NCI-H2029 treated with DMSO at 0.1 percent for 48 hours (cell line): ENCODE measurements around the gene HTR1D.

Experiments used
- DNase-seq: peaks from one replicate; lab custom pipeline; 2025; lab: John Stamatoyannopoulos, UW

The HTR1D gene

GRCh38 chr1:23184212-23184934, 32.9 kb downstream of the HTR1D start:
- DNase-seq, result peak; percentile 20

GRCh38 chr1:23179862-23180261, 37.4 kb downstream of the HTR1D start:
- no peak for DNase-seq

DNA sequence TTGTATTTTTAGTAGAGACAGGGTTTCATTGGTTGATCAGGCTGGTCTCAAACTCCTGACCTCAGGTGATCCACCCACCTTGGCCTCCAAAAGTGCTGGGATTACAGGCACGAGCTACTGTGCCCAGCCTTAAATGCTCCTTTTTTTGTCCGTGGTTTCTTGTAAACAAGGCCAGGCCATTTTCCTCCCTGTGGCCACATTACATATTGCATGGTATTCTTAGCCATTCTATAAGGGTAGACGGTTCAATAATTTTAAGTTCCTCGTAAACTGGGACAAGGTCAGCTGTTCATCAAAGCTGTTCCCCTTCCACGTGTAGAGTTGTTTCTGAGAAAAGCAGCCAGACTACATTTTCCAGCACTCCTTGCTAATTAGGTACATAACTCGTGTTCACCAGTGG, 38.4 kb downstream of the HTR1D start:
- no peak for DNase-seq

- no peak for DNase-seq
Measured at GRCh38 chr1:23178414-23178813, 38.9 kb downstream of the HTR1D start.

- DNase-seq, result peak; percentile 41
Measured at GRCh38 chr1:23177438-23178380, 39.6 kb downstream of the HTR1D start.

- no peak for DNase-seq
Measured at GRCh38 chr1:23177031-23177430, 40.3 kb downstream of the HTR1D start.

- no peak for DNase-seq
Measured at GRCh38 chr1:23174426-23175110, 42.7 kb downstream of the HTR1D start.

- no peak for DNase-seq
Measured at GRCh38 chr1:23171181-23171755, 46.0 kb downstream of the HTR1D start.

- no peak for DNase-seq
Measured at GRCh38 chr1:23169727-23170335, 47.5 kb downstream of the HTR1D start.

- no peak for DNase-seq
Measured at GRCh38 chr1:23169195-23169575, 48.1 kb downstream of the HTR1D start.

GRCh38 chr1:23168445-23169194, 48.7 kb downstream of the HTR1D start, which contains the start of gene LUZP1:
Gene LUZP1, minus strand, starts transcription at chr1:23168856.
- peak; percentile 35 for DNase-seq

GRCh38 chr1:23168079-23168444, 49.2 kb downstream of the HTR1D start:
- DNase-seq, result no peak

GRCh38 chr1:23167353-23168078, 49.8 kb downstream of the HTR1D start:
- DNase-seq, result no peak

- no peak for DNase-seq
Measured at GRCh38 chr1:23166854-23167253, 50.4 kb downstream of the HTR1D start.

GRCh38 chr1:23163395-23163794, 53.9 kb downstream of the HTR1D start:
- DNase-seq, result no peak

- no peak for DNase-seq
Measured at GRCh38 chr1:23159963-23160877, 57.1 kb downstream of the HTR1D start.

DNA sequence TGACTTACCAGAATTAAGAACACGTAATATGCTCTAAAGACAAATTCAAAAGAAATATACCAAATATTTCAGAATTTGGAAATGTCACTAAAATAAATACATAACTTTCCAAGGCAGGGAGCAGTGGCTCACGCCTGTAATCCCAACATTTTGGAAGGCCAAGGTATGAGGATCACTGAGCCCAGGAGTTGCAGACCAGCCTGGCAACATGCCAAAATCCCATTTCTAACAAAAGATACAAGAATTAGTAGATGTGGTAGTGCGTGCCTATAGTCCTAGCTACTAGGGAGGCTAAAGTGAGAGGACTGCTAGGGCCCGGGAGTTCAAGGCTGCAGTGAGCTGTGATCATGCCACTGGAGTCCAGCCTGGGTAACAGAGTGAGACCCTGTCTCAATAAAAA, 60.4 kb downstream of the HTR1D start:
- DNase-seq, result no peak

DNA sequence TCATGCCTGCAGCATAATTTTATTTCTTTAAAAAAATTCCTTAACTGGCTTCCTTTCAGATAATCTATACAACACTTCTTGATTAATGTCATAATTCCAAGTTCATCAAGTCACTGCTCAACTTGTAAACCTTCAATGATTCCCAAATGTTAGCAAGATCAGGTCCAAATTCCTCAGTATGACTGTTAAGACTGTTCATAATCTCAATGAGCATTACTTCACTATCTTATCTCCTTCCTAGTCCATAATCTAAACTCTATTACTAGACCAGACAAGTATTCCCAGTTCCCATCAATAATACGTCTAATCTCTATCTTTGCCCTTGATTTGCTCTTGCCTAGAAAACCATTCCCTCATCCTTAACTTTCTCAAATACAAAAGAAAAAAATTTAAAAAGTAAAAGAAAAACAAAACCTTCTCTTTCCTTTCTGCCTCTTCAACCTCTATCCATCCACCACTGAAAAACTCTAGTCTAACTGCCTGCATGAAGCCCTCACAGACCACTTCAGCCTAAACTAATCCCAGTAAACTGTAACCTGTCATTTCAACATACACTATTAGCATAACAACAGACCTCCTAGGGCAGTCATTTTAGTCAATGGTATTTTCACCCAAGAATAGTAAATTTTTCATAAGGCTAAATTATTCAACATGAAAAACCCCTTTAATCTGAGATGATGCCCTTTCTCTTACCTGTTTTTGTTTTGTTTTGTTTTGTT, 64.2 kb downstream of the HTR1D start:
- DNase-seq, result no peak

- DNase-seq, result no peak
Measured at GRCh38 chr1:23150742-23151141, 66.6 kb downstream of the HTR1D start.
